K562 (cell line): ENCODE measurements around the gene PREP. TPM values are rescaled to one million over a fixed set of nuclear protein-coding genes. Genes with fewer than 3 reads are reported as not detected.
A peak's percentile ranks its signal among the peaks of the same experiment; 100 is the strongest.

Experiments
- ATAC-seq: fragments of 200-7000 bp; cut with Tn5 transposase; 3 replicates; pipeline ENCODE4 v1.9.1; 2020; ENCODE audit warnings: moderate library complexity
- BruUV-seq: library from RNA; stranded (reverse); fragments of 400-500 nt; replicated peaks from 2 replicates; lab custom pipeline; 2021; lab: Mats Ljungman, UMichigan
- CTCF ChIA-PET: fragments of 300-600 bp; formaldehyde crosslinking; extraction: SDS; loops from one replicate; lab custom pipeline; 2021; ENCODE audit warnings: low intra/inter-chr PET ratio; lab: Yijun Ruan, JAX
- POLR2A ChIA-PET: fragments of 300-600, 350-650 bp; sonication (Branson Sonifier 250); formaldehyde crosslinking; extraction: SDS; loops from one replicate; lab custom pipeline; 2021; ENCODE audit warnings: antibody characterized with exemption, inconsistent platforms; lab: Yijun Ruan, JAX
- DNase-seq, 4 experiments: peaks; one replicate each; pipeline versions ENCODE4 v3.0.0 to v3.0.0-alpha.2; 2011 to 2018; ENCODE audit warnings: low spot score in 3 of 4, mixed read lengths in 3 of 4; ENCODE audit errors: extremely low read depth in 1 of 4
- FAIRE-seq: peaks from 2 replicates; lab custom pipeline; 2011; peaks lifted over from hg19 to GRCh38; lab: Jason Lieb, UNC
- H2AFZ ChIP-seq: 2 replicates; pipeline ENCODE4 v1.6.0; 2011; ENCODE audit warnings: low read depth, low read length, control low read depth, inconsistent platforms
- H3K27ac ChIP-seq: fragments of 200-600 bp; 3 replicates; pipeline ENCODE4 v1.8.0; 2011; ENCODE audit warnings: low read depth, mild to moderate bottlenecking, control low read depth, inconsistent platforms, low read length, moderate library complexity, mixed read lengths; ENCODE audit errors: extremely low read depth
- H3K27me3 ChIP-seq, 2 experiments: fragments of 300-600 bp in 1 of 2; 2 replicates in 1 of 2; 3 replicates in 1 of 2; pipeline versions ENCODE4 v1.6.0 to v1.8.0; 2011; ENCODE audit warnings: inconsistent platforms in 2 of 2, low read length in 2 of 2, mild to moderate bottlenecking in 1 of 2, mixed read lengths in 1 of 2, moderate library complexity in 1 of 2; ENCODE audit not compliant: control insufficient read depth in 2 of 2, insufficient read depth in 2 of 2
- H3K36me3 ChIP-seq: fragments of 300-600 bp; 3 replicates; pipeline ENCODE4 v1.8.0; 2011; ENCODE audit warnings: mild to moderate bottlenecking, low read length, inconsistent platforms; ENCODE audit not compliant: control insufficient read depth, insufficient read depth
- H3K4me1 ChIP-seq, 2 experiments: fragments of 200-600 bp in 1 of 2; replicated peaks in 1 of 2; 2 replicates in 1 of 2; 3 replicates in 1 of 2; pipeline versions ENCODE4 v1.5.1 to v1.8.0; 2011; ENCODE audit warnings: inconsistent platforms in 2 of 2, low read length in 2 of 2, mild to moderate bottlenecking in 1 of 2, mixed read lengths in 1 of 2, moderate library complexity in 1 of 2; ENCODE audit not compliant: control insufficient read depth in 2 of 2, insufficient read depth in 2 of 2
- H3K4me2 ChIP-seq: 2 replicates; pipeline ENCODE4 v1.6.1; 2011; ENCODE audit warnings: low read length, control low read depth, inconsistent platforms, mixed read lengths; ENCODE audit not compliant: insufficient read depth
- H3K4me3 ChIP-seq: fragments of 200-600 bp; sonication (generic), shearing (Covaris generic); 2 replicates; pipeline ENCODE4 v1.5.1; 2016; ENCODE audit warnings: control low read depth, inconsistent platforms
- H3K79me2 ChIP-seq: fragments of 200-600 bp; 3 replicates; pipeline ENCODE4 v1.8.0; 2011; ENCODE audit warnings: low read length, inconsistent platforms; ENCODE audit not compliant: control insufficient read depth, insufficient read depth
- H3K9ac ChIP-seq, 2 experiments: 2 replicates each; pipeline versions ENCODE4 v1.6.0 to v1.6.1; 2011; ENCODE audit warnings: low read depth in 2 of 2, low read length in 2 of 2, control low read depth in 1 of 2, inconsistent platforms in 1 of 2, mild to moderate bottlenecking in 1 of 2, mixed read lengths in 1 of 2; ENCODE audit not compliant: insufficient read depth in 1 of 2
- H3K9me1 ChIP-seq: one replicate; pipeline ENCODE4 v1.6.0; 2011; ENCODE audit warnings: inconsistent platforms, mild to moderate bottlenecking, low read length, moderate library complexity; ENCODE audit not compliant: control insufficient read depth, insufficient read depth
- H3K9me3 ChIP-seq: replicated peaks from 2 replicates; pipeline ENCODE4 v1.5.1; 2011; ENCODE audit warnings: low read depth, low read length, inconsistent platforms; ENCODE audit not compliant: control insufficient read depth, insufficient read depth
- H4K20me1 ChIP-seq: replicated peaks from 2 replicates; pipeline ENCODE4 v1.6.1; 2011; ENCODE audit warnings: low read length, inconsistent platforms, mixed read lengths; ENCODE audit not compliant: control insufficient read depth, insufficient read depth
- DNMT1 ChIP-seq: fragments of 450-650 bp; IDR thresholded peaks from 2 replicates; pipeline ENCODE4 v1.6.1; 2016; ENCODE audit warnings: antibody characterized with exemption, mild to moderate bottlenecking
- GTF2A2 ChIP-seq: IDR thresholded peaks from 2 replicates; pipeline ENCODE4 v1.6.1; 2016; ENCODE audit warnings: mild to moderate bottlenecking, missing genetic modification characterization, missing compliant biosample characterization
- MEIS2 ChIP-seq: fragments of 450-650 bp; IDR thresholded peaks from 2 replicates; pipeline ENCODE4 v1.6.1; 2014; ENCODE audit warnings: mild to moderate bottlenecking; ENCODE audit not compliant: partially characterized antibody
- MYNN ChIP-seq, 2 experiments: sonication (generic); formaldehyde crosslinking in 1 of 2; IDR thresholded peaks; 2 replicates each; pipeline versions ENCODE4 v1.5.0 to v1.6.1; 2016 to 2020; ENCODE audit warnings: antibody characterized with exemption in 1 of 2, missing genetic modification reagents in 1 of 2
- ZNF830 ChIP-seq: fragments of 250-450 bp; sonication (Bioruptor Pico); IDR thresholded peaks from 2 replicates; pipeline ENCODE4 v1.5.0; 2021; ENCODE audit warnings: mild to moderate bottlenecking
- WGBS: fragments of 100-300 bp; shearing (Covaris generic); methylation state at CpG from one replicate; pipeline ENCODE4 v1.1.6; 2016; ENCODE audit warnings: low coverage, mixed read lengths; ENCODE audit not compliant: insufficient coverage; ENCODE audit errors: missing lambda C conversion rate; 5-methylcytosine and 5-hydroxymethylcytosine counted together
- in situ Hi-C: fragments of 300-500 bp; cut with MboI; formaldehyde crosslinking; loops from 4 replicates; pipeline ENCODE4 v1.15.0; 2018; ENCODE audit warnings: inconsistent platforms, mixed read lengths
- intact Hi-C: fragments of 100-400 bp; cut with micrococcal nuclease; formaldehyde crosslinking; loops from 2 replicates; pipeline ENCODE4 v1.14.2; 2022
- polyA plus RNA-seq, 8 experiments: library from polyadenylated mRNA; depleted of rRNA in 4 of 8; stranded (reverse) in 5 of 8; unstranded in 3 of 8; fragments of >200 nt; fragmentation: Nextera tagmentation in 2 of 8; fragmentation: Illumina TruSeq in 1 of 8; extraction: Ambion mirVana in 2 of 8; extraction: Trizol in 1 of 8; gene quantifications; 2 replicates each; pipeline versions ENCODE4 v1.2.1 to v1.2.3, GENCODE V29; 2011 to 2014; ENCODE audit warnings: inconsistent platforms in 1 of 8, missing spikeins in 1 of 8
- total RNA-seq, 7 experiments: library from RNA; depleted of rRNA in 6 of 7; stranded (reverse); fragments of >200 nt in 6 of 7; fragmentation: Illumina TruSeq in 2 of 7; extraction: Trizol in 2 of 7; gene quantifications; 2 replicates each; pipeline versions ENCODE4 v1.2.1 to v1.2.3, GENCODE V29; 2011 to 2021; ENCODE audit warnings: low replicate concordance in 1 of 7
- TF ChIP-seq, protein P1 (sequence below), 2 experiments: IDR thresholded peaks in 1 of 2; conservative IDR thresholded peaks in 1 of 2; 2 replicates each; pipeline ENCODE4 v1.6.1; 2016; ENCODE audit warnings: low read depth in 2 of 2, mild to moderate bottlenecking in 1 of 2, missing compliant biosample characterization in 1 of 2, missing genetic modification characterization in 1 of 2, moderate library complexity in 1 of 2

Gene PREP
- total and polyA plus RNA-seq, 9 of the 15 experiments (the other 6 are each of a cell fraction or from before 2014, with no cell fraction given): 14.1 to 60.8 (median 28.3) TPM

DNA sequence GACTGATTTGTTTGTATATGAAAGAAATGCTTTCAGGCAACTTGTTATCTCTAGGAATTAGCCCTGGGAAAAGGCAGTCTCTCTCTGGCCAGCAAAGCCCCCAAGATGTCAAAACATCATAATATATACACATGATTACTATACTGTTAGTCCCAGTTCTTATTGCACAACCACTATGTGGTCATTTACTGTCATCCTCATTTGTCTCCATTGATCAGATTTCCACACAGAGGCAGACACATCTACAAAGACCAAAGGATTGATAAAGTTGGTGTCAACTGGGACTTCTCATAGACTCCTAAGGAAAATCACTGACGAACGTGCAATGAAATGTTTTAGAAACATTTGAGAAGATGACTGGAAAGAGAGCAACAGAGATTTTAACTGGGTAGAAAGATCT, 151.2 kb downstream of the PREP start (continued):
- TF ChIP-seq MYNN (IDR thresholded peaks at IDR 0.05) (no peak), MYNN (CRISPR knock-in tag; IDR thresholded peaks at IDR 0.05) (no peak), ZNF830 (CRISPR knock-in tag) (no peak), GTF2A2 (tag) (no peak)

DNA sequence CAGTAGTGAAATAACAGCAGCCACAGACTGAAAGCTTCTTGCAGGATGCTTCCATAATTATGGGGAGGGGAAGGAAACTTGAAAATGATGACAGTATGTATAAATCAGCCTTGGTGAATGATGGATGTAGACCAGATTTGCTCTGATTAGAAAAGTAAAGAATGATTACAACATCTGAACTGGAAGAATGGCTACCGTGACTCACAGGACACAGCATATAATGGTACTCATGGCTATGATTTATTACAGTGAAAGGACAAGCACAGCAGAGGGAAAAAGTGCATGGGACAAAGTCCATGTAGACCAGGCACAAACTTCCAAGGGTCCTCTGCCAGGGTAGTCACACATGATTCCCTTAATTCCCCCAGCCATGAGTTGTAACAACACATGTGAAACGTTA, 152.3 kb downstream of the PREP start:
- H3K27ac ChIP-seq: no peak overlapping the region
- H3K9ac ChIP-seq: no peak overlapping the region
- H3K9me3 ChIP-seq: no peaks in the 10 kb centered on the region
- ChIA-PET CTCF (no interaction called here), POLR2A (no interaction called here)
- 0% methylated on average over 2 of the region's 2 CpGs for WGBS
- BruUV-seq: no TSS peak
- no peak overlapping the region for H2AFZ ChIP-seq
- no peaks in the 10 kb centered on the region for H3K79me2 ChIP-seq
- FAIRE-seq (no peak), ATAC-seq (no peak), DNase-seq (no peak)
- H4K20me1 ChIP-seq: no peaks in the 10 kb centered on the region
- peak; percentile 50 for TF ChIP-seq MEIS2
- TF ChIP-seq, protein P1, sequence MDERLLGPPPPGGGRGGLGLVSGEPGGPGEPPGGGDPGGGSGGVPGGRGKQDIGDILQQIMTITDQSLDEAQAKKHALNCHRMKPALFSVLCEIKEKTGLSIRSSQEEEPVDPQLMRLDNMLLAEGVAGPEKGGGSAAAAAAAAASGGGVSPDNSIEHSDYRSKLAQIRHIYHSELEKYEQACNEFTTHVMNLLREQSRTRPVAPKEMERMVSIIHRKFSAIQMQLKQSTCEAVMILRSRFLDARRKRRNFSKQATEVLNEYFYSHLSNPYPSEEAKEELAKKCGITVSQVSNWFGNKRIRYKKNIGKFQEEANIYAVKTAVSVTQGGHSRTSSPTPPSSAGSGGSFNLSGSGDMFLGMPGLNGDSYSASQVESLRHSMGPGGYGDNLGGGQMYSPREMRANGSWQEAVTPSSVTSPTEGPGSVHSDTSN (CRISPR knock-in tag; IDR thresholded peaks at IDR 0.05; ENCODE audit: low read depth): no peak
- TF ChIP-seq, protein P1 (tag; conservative IDR thresholded peaks at IDR 0.05; ENCODE audit: low read depth): peak; percentile 57; the same call in 1 of the 2 replicates
- TF ChIP-seq DNMT1: no peak
- H3K4me2 ChIP-seq: no peak overlapping the region
- intact Hi-C loops (no loop called here), in situ Hi-C loops (no loop called here)
- H3K4me1 ChIP-seq: no peaks in the 10 kb centered on the region
- no peaks in the 10 kb centered on the region for H3K36me3 ChIP-seq
- no peaks in the 10 kb centered on the region for H3K27me3 ChIP-seq
- H3K9me1 ChIP-seq: no peaks in the 10 kb centered on the region
- no peak overlapping the region for H3K4me3 ChIP-seq
